GM21515 (cell line): Measurements from ENCODE around the gene SYNPO2L.
"Not testable (repeated sequence)": the region's sequence is repeated elsewhere in the genome, so short reads cannot be mapped to it uniquely, and the experiment has no call there.

Experiments
- ATAC-seq: cut with Tn5 transposase; IDR thresholded peaks from one replicate; pipeline ENCODE4 v1.9.1; 2021; ENCODE audit not compliant: unreplicated experiment

The SYNPO2L gene

DNA sequence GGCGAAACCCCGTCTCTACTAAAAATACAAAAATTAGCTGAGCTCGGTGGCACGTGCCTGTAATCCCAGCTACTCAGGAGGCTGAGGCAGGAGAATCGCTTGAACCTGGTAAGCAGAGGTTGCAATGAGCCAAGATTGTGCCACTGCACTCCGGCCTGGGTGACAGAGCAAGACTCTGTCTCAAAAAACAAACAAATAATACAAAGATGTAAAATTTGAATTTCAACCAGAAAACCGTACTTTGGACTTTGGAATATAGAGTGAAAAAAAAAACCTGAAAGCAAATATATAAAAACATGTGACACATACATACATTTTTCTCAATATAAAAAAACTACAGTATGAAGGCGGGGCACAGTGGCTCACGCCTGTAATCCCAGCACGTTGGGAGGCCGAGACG lies 34.9 kb downstream of the SYNPO2L start:
- ATAC-seq: not testable (repeated sequence)

DNA sequence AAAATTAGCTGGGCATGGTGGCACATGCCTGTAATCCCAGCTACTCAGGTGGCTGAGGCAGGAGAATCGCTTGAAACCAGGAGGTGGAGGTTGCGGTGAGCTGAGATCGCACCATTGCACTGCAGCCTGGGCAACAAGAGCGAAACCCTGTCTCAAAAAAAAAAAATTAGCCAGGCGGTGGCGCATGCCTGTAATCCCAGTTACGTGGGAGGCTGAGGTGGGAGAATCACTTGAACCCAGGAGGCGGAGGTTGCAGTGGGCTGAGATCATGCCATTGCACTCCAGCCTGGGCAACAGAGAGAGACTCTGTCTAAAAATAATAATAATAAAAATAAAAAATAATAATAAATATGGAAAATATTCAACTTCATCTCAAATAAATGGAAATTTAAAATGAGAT lies 38.7 kb downstream of the SYNPO2L start:
- not testable (repeated sequence) for ATAC-seq

DNA sequence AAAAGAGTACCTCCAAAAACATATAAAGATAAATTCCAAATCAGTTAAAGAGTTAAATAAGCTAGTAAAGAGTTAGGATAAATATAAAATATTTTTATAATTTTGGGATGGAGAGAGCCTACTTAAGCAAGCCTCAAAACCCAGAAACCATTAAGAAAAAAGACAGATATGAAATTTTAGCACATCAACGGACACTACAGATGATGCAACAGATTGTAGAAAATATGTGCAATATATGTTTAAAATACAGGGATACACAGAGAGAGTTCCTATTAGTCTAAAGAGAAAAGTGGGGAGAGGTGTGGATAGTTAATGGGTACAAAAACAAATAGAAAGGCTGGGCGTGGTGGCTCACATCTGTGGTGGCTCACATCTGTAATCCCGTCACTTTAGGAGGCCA lies 41.1 kb downstream of the SYNPO2L start:
- no peak for ATAC-seq

DNA sequence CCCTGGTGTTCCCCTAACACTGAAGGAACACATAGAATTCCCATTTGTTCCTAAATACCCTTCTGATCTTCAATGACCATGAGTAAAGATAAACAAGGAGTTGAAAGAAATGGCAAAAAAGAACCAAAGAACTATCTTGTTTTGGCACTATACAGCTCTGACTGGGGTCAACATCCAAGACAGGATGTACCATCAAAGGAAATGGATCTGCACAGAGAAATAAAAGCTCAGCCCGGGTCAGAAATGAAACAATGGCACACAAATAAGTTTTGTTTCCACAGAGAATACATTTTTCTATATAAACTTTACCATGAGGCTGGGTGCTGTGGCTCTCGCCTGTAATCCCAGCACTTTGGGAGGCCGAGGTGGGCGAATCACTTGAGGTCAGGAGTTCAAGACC lies 46.7 kb downstream of the SYNPO2L start:
- no peak for ATAC-seq

DNA sequence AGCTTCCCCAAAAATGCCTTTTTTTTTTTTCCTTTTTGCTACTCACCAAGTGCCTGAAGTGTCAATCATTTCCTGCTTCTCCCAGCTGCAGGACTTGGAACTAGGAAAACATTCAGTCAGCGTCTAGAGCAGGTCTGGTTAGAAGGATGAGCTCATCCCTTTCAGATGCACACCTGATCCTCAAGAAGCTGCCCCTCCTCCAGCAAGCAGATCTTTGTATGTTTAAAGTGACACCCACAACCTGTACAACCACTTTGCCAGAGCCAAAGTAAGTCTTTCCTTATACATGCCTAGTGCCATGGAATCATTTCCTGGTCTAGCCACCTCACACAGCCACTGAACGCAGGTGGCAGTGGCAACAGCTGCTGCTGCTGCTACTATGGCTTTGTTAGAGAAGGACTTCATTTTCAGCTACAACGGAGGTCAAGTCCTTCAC lies 54.3 kb downstream of the SYNPO2L start:
- no peak for ATAC-seq

DNA sequence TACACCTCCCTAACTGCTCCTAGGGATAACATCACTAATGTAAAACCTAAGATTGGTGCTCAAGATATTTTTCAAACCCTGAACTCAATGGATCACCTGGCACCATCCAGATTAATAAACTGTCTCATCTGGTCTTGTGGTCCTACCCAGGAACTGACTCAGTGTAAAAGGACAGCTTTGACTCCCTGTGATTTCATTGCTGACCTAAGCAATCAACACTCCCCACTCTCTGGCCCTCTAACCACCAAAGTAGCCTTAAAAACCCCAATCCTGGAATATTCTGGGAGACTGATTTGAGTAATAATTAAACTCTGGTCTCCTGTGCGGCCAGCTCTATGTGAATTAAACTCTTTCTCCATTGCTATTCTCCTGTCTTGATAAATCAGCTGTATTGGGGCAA lies 58.5 kb downstream of the SYNPO2L start:
- no peak for ATAC-seq
